K562 (cell line): Measurements from ENCODE around the gene IPO8. TPM values are rescaled to one million over a fixed set of nuclear protein-coding genes. Genes with fewer than 3 reads are reported as not detected.
A peak's percentile ranks its signal among the peaks of the same experiment; 100 is the strongest.

Experiments used
- ATAC-seq: fragments of 200-7000 bp; cut with Tn5 transposase; 3 replicates; pipeline ENCODE4 v1.9.1; 2020; ENCODE audit warnings: moderate library complexity
- BruUV-seq: library from RNA; stranded (reverse); fragments of 400-500 nt; replicated peaks from 2 replicates; lab custom pipeline; 2021; lab: Mats Ljungman, UMichigan
- CTCF ChIA-PET: fragments of 300-600 bp; formaldehyde crosslinking; extraction: SDS; loops from one replicate; lab custom pipeline; 2021; ENCODE audit warnings: low intra/inter-chr PET ratio; lab: Yijun Ruan, JAX
- POLR2A ChIA-PET: fragments of 300-600, 350-650 bp; sonication (Branson Sonifier 250); formaldehyde crosslinking; extraction: SDS; loops from one replicate; lab custom pipeline; 2021; ENCODE audit warnings: antibody characterized with exemption, inconsistent platforms; lab: Yijun Ruan, JAX
- DNase-seq, 4 experiments: peaks; one replicate each; pipeline versions ENCODE4 v3.0.0 to v3.0.0-alpha.2; 2011 to 2018; ENCODE audit warnings: low spot score in 3 of 4, mixed read lengths in 3 of 4; ENCODE audit errors: extremely low read depth in 1 of 4
- FAIRE-seq: peaks from 2 replicates; lab custom pipeline; 2011; peaks lifted over from hg19 to GRCh38; lab: Jason Lieb, UNC
- H2AFZ ChIP-seq: 2 replicates; pipeline ENCODE4 v1.6.0; 2011; ENCODE audit warnings: low read depth, low read length, control low read depth, inconsistent platforms
- H3K27ac ChIP-seq: fragments of 200-600 bp; 3 replicates; pipeline ENCODE4 v1.8.0; 2011; ENCODE audit warnings: low read depth, mild to moderate bottlenecking, control low read depth, inconsistent platforms, low read length, moderate library complexity, mixed read lengths; ENCODE audit errors: extremely low read depth
- H3K27me3 ChIP-seq, 2 experiments: fragments of 300-600 bp in 1 of 2; 2 replicates in 1 of 2; 3 replicates in 1 of 2; pipeline versions ENCODE4 v1.6.0 to v1.8.0; 2011; ENCODE audit warnings: inconsistent platforms in 2 of 2, low read length in 2 of 2, mild to moderate bottlenecking in 1 of 2, mixed read lengths in 1 of 2, moderate library complexity in 1 of 2; ENCODE audit not compliant: control insufficient read depth in 2 of 2, insufficient read depth in 2 of 2
- H3K36me3 ChIP-seq: fragments of 300-600 bp; 3 replicates; pipeline ENCODE4 v1.8.0; 2011; ENCODE audit warnings: mild to moderate bottlenecking, low read length, inconsistent platforms; ENCODE audit not compliant: control insufficient read depth, insufficient read depth
- H3K4me1 ChIP-seq, 2 experiments: fragments of 200-600 bp in 1 of 2; replicated peaks in 1 of 2; 2 replicates in 1 of 2; 3 replicates in 1 of 2; pipeline versions ENCODE4 v1.5.1 to v1.8.0; 2011; ENCODE audit warnings: inconsistent platforms in 2 of 2, low read length in 2 of 2, mild to moderate bottlenecking in 1 of 2, mixed read lengths in 1 of 2, moderate library complexity in 1 of 2; ENCODE audit not compliant: control insufficient read depth in 2 of 2, insufficient read depth in 2 of 2
- H3K4me2 ChIP-seq: 2 replicates; pipeline ENCODE4 v1.6.1; 2011; ENCODE audit warnings: low read length, control low read depth, inconsistent platforms, mixed read lengths; ENCODE audit not compliant: insufficient read depth
- H3K4me3 ChIP-seq: fragments of 200-600 bp; sonication (generic), shearing (Covaris generic); 2 replicates; pipeline ENCODE4 v1.5.1; 2016; ENCODE audit warnings: control low read depth, inconsistent platforms
- H3K79me2 ChIP-seq: fragments of 200-600 bp; 3 replicates; pipeline ENCODE4 v1.8.0; 2011; ENCODE audit warnings: low read length, inconsistent platforms; ENCODE audit not compliant: control insufficient read depth, insufficient read depth
- H3K9ac ChIP-seq, 2 experiments: 2 replicates each; pipeline versions ENCODE4 v1.6.0 to v1.6.1; 2011; ENCODE audit warnings: low read depth in 2 of 2, low read length in 2 of 2, control low read depth in 1 of 2, inconsistent platforms in 1 of 2, mild to moderate bottlenecking in 1 of 2, mixed read lengths in 1 of 2; ENCODE audit not compliant: insufficient read depth in 1 of 2
- H3K9me1 ChIP-seq: one replicate; pipeline ENCODE4 v1.6.0; 2011; ENCODE audit warnings: inconsistent platforms, mild to moderate bottlenecking, low read length, moderate library complexity; ENCODE audit not compliant: control insufficient read depth, insufficient read depth
- H3K9me3 ChIP-seq: replicated peaks from 2 replicates; pipeline ENCODE4 v1.5.1; 2011; ENCODE audit warnings: low read depth, low read length, inconsistent platforms; ENCODE audit not compliant: control insufficient read depth, insufficient read depth
- H4K20me1 ChIP-seq: replicated peaks from 2 replicates; pipeline ENCODE4 v1.6.1; 2011; ENCODE audit warnings: low read length, inconsistent platforms, mixed read lengths; ENCODE audit not compliant: control insufficient read depth, insufficient read depth
- BCOR ChIP-seq: fragments of 450-650 bp; IDR thresholded peaks from 2 replicates; pipeline ENCODE4 v1.6.1; 2016
- C11orf30 ChIP-seq: fragments of 450-650 bp; IDR thresholded peaks from 2 replicates; pipeline ENCODE4 v1.6.1; 2016; ENCODE audit warnings: low read depth, mild to moderate bottlenecking
- ZNF316 ChIP-seq: fragments of 450-650 bp; IDR thresholded peaks from 2 replicates; pipeline ENCODE4 v1.6.1; 2016
- WGBS: fragments of 100-300 bp; shearing (Covaris generic); methylation state at CpG from one replicate; pipeline ENCODE4 v1.1.6; 2016; ENCODE audit warnings: low coverage, mixed read lengths; ENCODE audit not compliant: insufficient coverage; ENCODE audit errors: missing lambda C conversion rate; 5-methylcytosine and 5-hydroxymethylcytosine counted together
- in situ Hi-C: fragments of 300-500 bp; cut with MboI; formaldehyde crosslinking; loops from 4 replicates; pipeline ENCODE4 v1.15.0; 2018; ENCODE audit warnings: inconsistent platforms, mixed read lengths
- intact Hi-C: fragments of 100-400 bp; cut with micrococcal nuclease; formaldehyde crosslinking; loops from 2 replicates; pipeline ENCODE4 v1.14.2; 2022
- polyA plus RNA-seq, 8 experiments: library from polyadenylated mRNA; depleted of rRNA in 4 of 8; stranded (reverse) in 5 of 8; unstranded in 3 of 8; fragments of >200 nt; fragmentation: Nextera tagmentation in 2 of 8; fragmentation: Illumina TruSeq in 1 of 8; extraction: Ambion mirVana in 2 of 8; extraction: Trizol in 1 of 8; gene quantifications; 2 replicates each; pipeline versions ENCODE4 v1.2.1 to v1.2.3, GENCODE V29; 2011 to 2014; ENCODE audit warnings: inconsistent platforms in 1 of 8, missing spikeins in 1 of 8
- total RNA-seq, 7 experiments: library from RNA; depleted of rRNA in 6 of 7; stranded (reverse); fragments of >200 nt in 6 of 7; fragmentation: Illumina TruSeq in 2 of 7; extraction: Trizol in 2 of 7; gene quantifications; 2 replicates each; pipeline versions ENCODE4 v1.2.1 to v1.2.3, GENCODE V29; 2011 to 2021; ENCODE audit warnings: low replicate concordance in 1 of 7
- TF ChIP-seq, protein P1 (sequence below): fragments of 200-800 bp; sonication (Bioruptor generic); IDR thresholded peaks from 2 replicates; pipeline ENCODE4 v1.6.1; 2017; ENCODE audit warnings: missing genetic modification characterization, missing compliant biosample characterization

Gene IPO8
- total and polyA plus RNA-seq, 9 of the 15 experiments (the other 6 are each of a cell fraction or from before 2014, with no cell fraction given) = 6.5 to 39.6 (median 24.7) TPM

DNA sequence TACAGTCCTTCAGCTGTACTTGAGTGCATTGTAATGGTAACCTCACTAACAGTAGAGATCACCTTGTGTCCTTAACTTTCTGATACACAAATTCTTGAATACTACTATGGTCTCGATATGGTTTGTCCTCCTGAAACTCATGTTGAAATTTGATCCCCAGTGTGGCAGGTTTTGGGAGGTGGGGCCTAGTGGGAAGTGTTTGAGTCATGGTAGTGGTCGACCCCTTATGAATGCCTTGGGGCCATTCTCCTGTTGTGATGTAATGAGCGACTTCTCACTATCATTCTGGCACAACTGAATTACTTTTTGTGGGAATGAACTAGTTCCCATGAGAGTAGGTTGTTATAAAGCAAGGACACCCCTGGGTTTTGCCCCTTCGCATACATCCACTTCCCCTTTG is 52.3 kb downstream of the IPO8 start:
- no TSS peak for BruUV-seq
- H3K27me3 ChIP-seq = no peaks in the 10 kb centered on the region
- CTCF ChIA-PET = no interaction called here
- no peaks in the 10 kb centered on the region for H3K9me1 ChIP-seq
- no peak overlapping the region for H3K4me2 ChIP-seq
- peaks cover 10% of the 10 kb centered on the region; the same call in 1 of the 3 replicates for H3K36me3 ChIP-seq
- no peak overlapping the region for H3K27ac ChIP-seq
- no peaks in the 10 kb centered on the region for H3K9me3 ChIP-seq
- in situ Hi-C loops (no loop called here), intact Hi-C loops (no loop called here)
- DNase-seq (no peak), ATAC-seq (no peak), FAIRE-seq (no peak)
- no peak overlapping the region for H3K9ac ChIP-seq
- H2AFZ ChIP-seq = no peak overlapping the region
- no peaks in the 10 kb centered on the region for H4K20me1 ChIP-seq
- POLR2A ChIA-PET = interaction anchor here (0.6 kb wide), 1 partner anchor 29 kb away, joined by 3 read pairs; no protein-coding TSS in a partner anchor
- 51% methylated on average over 4 of the region's 4 CpGs for WGBS
- no peaks in the 10 kb centered on the region for H3K4me1 ChIP-seq
- no peak overlapping the region for H3K4me3 ChIP-seq
- no peaks in the 10 kb centered on the region for H3K79me2 ChIP-seq
- TF ChIP-seq, protein P1, sequence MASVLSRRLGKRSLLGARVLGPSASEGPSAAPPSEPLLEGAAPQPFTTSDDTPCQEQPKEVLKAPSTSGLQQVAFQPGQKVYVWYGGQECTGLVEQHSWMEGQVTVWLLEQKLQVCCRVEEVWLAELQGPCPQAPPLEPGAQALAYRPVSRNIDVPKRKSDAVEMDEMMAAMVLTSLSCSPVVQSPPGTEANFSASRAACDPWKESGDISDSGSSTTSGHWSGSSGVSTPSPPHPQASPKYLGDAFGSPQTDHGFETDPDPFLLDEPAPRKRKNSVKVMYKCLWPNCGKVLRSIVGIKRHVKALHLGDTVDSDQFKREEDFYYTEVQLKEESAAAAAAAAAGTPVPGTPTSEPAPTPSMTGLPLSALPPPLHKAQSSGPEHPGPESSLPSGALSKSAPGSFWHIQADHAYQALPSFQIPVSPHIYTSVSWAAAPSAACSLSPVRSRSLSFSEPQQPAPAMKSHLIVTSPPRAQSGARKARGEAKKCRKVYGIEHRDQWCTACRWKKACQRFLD (CRISPR knock-in tag) = no peak

DNA sequence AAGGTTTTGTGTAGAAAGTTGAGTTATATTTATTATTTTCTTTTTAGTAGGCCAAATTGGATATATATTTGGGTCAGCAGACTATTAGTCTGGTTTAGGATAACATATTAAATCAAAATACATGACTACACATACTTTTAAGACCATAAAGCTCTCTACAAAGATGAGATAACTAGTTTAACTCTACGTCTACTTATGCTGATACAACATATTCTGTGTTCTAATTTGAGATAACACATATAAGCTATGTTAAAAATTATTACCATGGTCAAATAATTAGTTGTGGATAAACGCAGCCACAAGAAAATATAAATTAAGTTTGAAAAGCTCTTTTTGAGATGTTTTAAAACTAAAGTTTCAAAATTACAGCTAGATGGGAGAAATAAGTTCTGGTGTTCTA is 55.3 kb downstream of the IPO8 start:
- peaks cover 26% of the 10 kb centered on the region; the same call in 2 of the 3 replicates for H3K36me3 ChIP-seq
- no peaks in the 10 kb centered on the region for H4K20me1 ChIP-seq
- no peak overlapping the region for H3K27ac ChIP-seq
- WGBS = 69% methylated on average over 2 of the region's 2 CpGs
- POLR2A ChIA-PET = interaction anchor here (1.1 to 1.3 kb wide), 2 partner anchors 9 to 13 kb away, joined by 4 read pairs; no protein-coding TSS in a partner anchor
- H3K4me2 ChIP-seq = no peak overlapping the region
- no peak overlapping the region for H3K9ac ChIP-seq
- no TSS peak for BruUV-seq
- in situ Hi-C loops (no loop called here), intact Hi-C loops (no loop called here)
- FAIRE-seq (no peak), ATAC-seq (no peak), DNase-seq (no peak)
- no peaks in the 10 kb centered on the region for H3K27me3 ChIP-seq
- peak; percentile 56 for TF ChIP-seq C11orf30
- TF ChIP-seq ZNF316 = peak; percentile 81
- no peak for TF ChIP-seq BCOR
- CTCF ChIA-PET = no interaction called here
- H3K9me3 ChIP-seq = no peaks in the 10 kb centered on the region
- H3K9me1 ChIP-seq = no peaks in the 10 kb centered on the region
- H2AFZ ChIP-seq = no peak overlapping the region
- H3K79me2 ChIP-seq = no peaks in the 10 kb centered on the region
- H3K4me1 ChIP-seq = no peaks in the 10 kb centered on the region
- no peak overlapping the region for H3K4me3 ChIP-seq
